NT2/D1 (cell line): ENCODE results near the gene RAD18.

Experiments
- SUZ12 ChIP-seq: IDR thresholded peaks from 2 replicates; pipeline ENCODE4 v1.6.1; 2011; ENCODE audit not compliant: insufficient read length, insufficient read depth; ENCODE audit errors: extremely low read depth
- YY1 ChIP-seq: IDR thresholded peaks from 2 replicates; pipeline ENCODE4 v1.6.1; 2011; ENCODE audit not compliant: insufficient read length, insufficient read depth

GRCh38 chr3:8900869-8901268 lies 62.4 kb downstream of the RAD18 start:
- no peak for TF ChIP-seq SUZ12
- no peak for TF ChIP-seq YY1
